GM20431 (cell line): Measurements from ENCODE around the gene DNAJC15.
"Not testable (repeated sequence)": the region's sequence is repeated elsewhere in the genome, so short reads cannot be mapped to it uniquely, and the experiment has no call there.

Source experiments
- in situ Hi-C: fragments of 300-500 bp; cut with MseI, MboI; formaldehyde crosslinking; loops from one replicate; pipeline ENCODE4 v1.15.0; 2020; ENCODE audit warnings: low sequenced_read_pairs; ENCODE audit not compliant: unreplicated experiment

The DNAJC15 gene

GRCh38 chr13:43040581-43041368 lies 17.4 kb downstream of the DNAJC15 start:
- in situ Hi-C loops: not testable (repeated sequence)

- in situ Hi-C loops: no loop called here
Observed at GRCh38 chr13:43041369-43041921, 18.1 kb downstream of the DNAJC15 start.

GRCh38 chr13:43042410-43042921 lies 19.1 kb downstream of the DNAJC15 start:
- in situ Hi-C loops: no loop called here

- in situ Hi-C loops: no loop called here
Observed at GRCh38 chr13:43044720-43045301, 21.4 kb downstream of the DNAJC15 start.

- in situ Hi-C loops: not testable (repeated sequence)
Observed at GRCh38 chr13:43045302-43045773, 22.0 kb downstream of the DNAJC15 start.

GRCh38 chr13:43046259-43046658 lies 22.9 kb downstream of the DNAJC15 start:
- in situ Hi-C loops: no loop called here

- in situ Hi-C loops: no loop called here
Observed at GRCh38 chr13:43054803-43055802, 31.7 kb downstream of the DNAJC15 start.

GRCh38 chr13:43057653-43058317 lies 34.4 kb downstream of the DNAJC15 start:
- in situ Hi-C loops: no loop called here

- in situ Hi-C loops: no loop called here
Observed at GRCh38 chr13:43058318-43058674, 34.9 kb downstream of the DNAJC15 start.

- in situ Hi-C loops: no loop called here
Observed at GRCh38 chr13:43058831-43059230, 35.4 kb downstream of the DNAJC15 start.

- in situ Hi-C loops: not testable (repeated sequence)
Observed at GRCh38 chr13:43059779-43060178, 36.4 kb downstream of the DNAJC15 start.

- in situ Hi-C loops: not testable (repeated sequence)
Observed at GRCh38 chr13:43060806-43061205, 37.4 kb downstream of the DNAJC15 start.

- in situ Hi-C loops: no loop called here
Observed at GRCh38 chr13:43061496-43062280, 38.3 kb downstream of the DNAJC15 start.

- in situ Hi-C loops: no loop called here
Observed at GRCh38 chr13:43071824-43072223, 48.4 kb downstream of the DNAJC15 start.

GRCh38 chr13:43072394-43072793 lies 49.0 kb downstream of the DNAJC15 start:
- in situ Hi-C loops: no loop called here

- in situ Hi-C loops: loop anchor here (25.0 kb wide), 1 partner anchor 88 kb away; the partner anchor contains the start of gene EPSTI1
Observed at GRCh38 chr13:43074824-43075510, 51.6 kb downstream of the DNAJC15 start.

- in situ Hi-C loops: loop anchor here (25.0 kb wide), 1 partner anchor 88 kb away; the partner anchor contains the start of gene EPSTI1
Observed at GRCh38 chr13:43075511-43075902, 52.1 kb downstream of the DNAJC15 start.

GRCh38 chr13:43077046-43077445 lies 53.7 kb downstream of the DNAJC15 start:
- in situ Hi-C loops: loop anchor here (25.0 kb wide), 1 partner anchor 90 kb away; the partner anchor contains the start of gene EPSTI1
